Measurements from ENCODE around the gene GLG1. TPM values are rescaled to one million over a fixed set of nuclear protein-coding genes. Genes with fewer than 3 reads are reported as not detected.

The GLG1 gene
- polyA plus RNA-seq, 2 of the 4 experiments (the other 2 are of a cell fraction), result 51.9 to 90.6 TPM

DNA sequence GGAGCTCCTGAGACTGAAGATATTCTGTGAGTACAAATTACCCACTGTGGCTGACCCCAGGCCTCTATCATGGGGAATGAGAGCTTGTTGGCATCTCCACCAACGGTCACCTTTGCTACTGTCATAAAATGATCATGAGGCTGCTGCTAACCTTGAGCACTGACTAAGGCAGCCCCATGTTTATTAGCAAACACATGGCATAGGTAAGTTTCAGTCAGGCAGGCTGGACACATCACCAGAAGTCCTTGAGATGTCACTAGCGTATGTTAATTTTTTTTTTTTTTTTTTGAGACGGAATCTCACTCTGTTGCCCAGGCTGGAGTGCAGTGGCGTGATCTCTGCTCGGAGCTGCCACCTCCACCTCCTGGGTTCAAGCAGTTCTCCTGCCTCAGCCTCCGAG, 1.5 kb upstream of the GLG1 start:
- 97% methylated on average over 6 of the region's 6 CpGs for WGBS (ENCODE audit: missing lambda C conversion rate)
- TF ChIP-seq CBX2 (IDR thresholded peaks at IDR 0.05; ENCODE audit: borderline replicate concordance, low read depth) (no peak), CHD2 (IDR thresholded peaks at IDR 0.05; ENCODE audit: low read length, partially characterized antibody) (no peak), RAD21 (conservative IDR thresholded peaks at IDR 0.05 in 1 of 2, IDR thresholded peaks at IDR 0.05 in 1 of 2) (no peak), NR3C1 (IDR thresholded peaks at IDR 0.05) (no peak), MAFK (IDR thresholded peaks at IDR 0.05; ENCODE audit: partially characterized antibody) (no peak), BHLHE40 (IDR thresholded peaks at IDR 0.05; ENCODE audit: low read depth, low read length) (no peak), BCL3 (IDR thresholded peaks at IDR 0.05) (no peak), HEYL (CRISPR knock-in tag; IDR thresholded peaks at IDR 0.05) (no peak), FOXS1 (CRISPR knock-in tag; IDR thresholded peaks at IDR 0.05) (no peak), GATA3 (IDR thresholded peaks at IDR 0.05; ENCODE audit: borderline replicate concordance) (no peak)
- FAIRE-seq (no peak), ATAC-seq (no peak), DNase-seq (ENCODE audit: low read depth in 1 of 2, low spot score in 1 of 2) (no peak)
- POLR2A ChIA-PET, result interaction anchor here (0.5 kb wide), 1 partner anchor 61 kb away, joined by 4 read pairs; no protein-coding TSS in a partner anchor
- Histone ChIP-seq H3K4me2 (no peak overlapping the region), H3K4me1 (peaks cover 26% of the 10 kb centered on the region), H3K4me3 (no peak overlapping the region), H3K27ac (no peak overlapping the region), H3K9me3 (no peaks in the 10 kb centered on the region)
- CTCF ChIA-PET, result interaction anchor here (1.4 to 1.9 kb wide), 3 partner anchors 8 to 15 kb away, joined by 4 to 11 read pairs (median 7); no protein-coding TSS in a partner anchor

DNA sequence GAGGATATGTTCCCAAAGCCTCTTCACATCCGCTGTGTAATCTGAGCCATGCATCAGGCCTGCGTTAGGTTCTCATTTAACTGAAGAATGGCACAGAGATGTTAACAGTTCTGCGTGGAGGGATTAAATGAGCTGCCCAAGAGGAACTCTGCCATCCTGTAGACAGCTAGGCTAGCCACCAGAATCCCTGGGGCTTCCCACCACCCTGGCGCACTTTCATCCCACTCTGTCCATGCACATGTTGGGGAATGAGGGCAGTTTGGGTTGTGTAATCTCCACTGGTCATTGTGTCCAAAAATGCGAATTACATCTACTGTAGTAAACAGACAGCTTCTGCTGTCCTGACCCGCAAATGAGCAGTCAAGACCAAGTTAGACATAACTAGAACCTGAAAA, 1.0 kb upstream of the GLG1 start:
- H3K4me2 ChIP-seq, result peak overlapping the region; percentile 97; the same call in 2 of the 3 replicates
- H3K27ac ChIP-seq, result peak overlapping the region in 1 of 2 experiments; percentile 96; a peak in 3 of 6 replicates
- H3K4me3 ChIP-seq, result no peak overlapping the region
- FAIRE-seq (no peak), DNase-seq (ENCODE audit: low read depth in 1 of 2, low spot score in 1 of 2) (no peak), ATAC-seq (no peak)
- ChIA-PET POLR2A (no interaction called here), CTCF (interaction anchor here (1.4 to 1.9 kb wide), 3 partner anchors 9 to 16 kb away, joined by 4 to 11 read pairs (median 7); no protein-coding TSS in a partner anchor)
- TF ChIP-seq RCOR1 (IDR thresholded peaks at IDR 0.05; ENCODE audit: low read depth, low read length), result no peak
- TF ChIP-seq HOXA7 (CRISPR knock-in tag; IDR thresholded peaks at IDR 0.05), result no peak
- no peak for TF ChIP-seq FOSL2 (IDR thresholded peaks at IDR 0.05)
- TF ChIP-seq FOSL2 (CRISPR knock-in tag; IDR thresholded peaks at IDR 0.05), result no peak
- WGBS (ENCODE audit: missing lambda C conversion rate), result 94% methylated on average over 6 of the region's 6 CpGs
- H3K4me1 ChIP-seq, result peaks cover 26% of the 10 kb centered on the region
- H3K9me3 ChIP-seq, result no peaks in the 10 kb centered on the region

- Histone ChIP-seq H3K27ac (peak overlapping the region; percentile 92 to 96), H3K4me3 (peak overlapping the region; percentile 89), H3K4me1 (peaks cover 28% of the 10 kb centered on the region), H3K4me2 (peak overlapping the region; percentile 97), H3K9me3 (no peaks in the 10 kb centered on the region)
- DNase-seq (ENCODE audit: low read depth in 1 of 2, low spot score in 1 of 2) (no peak), ATAC-seq (peak; percentile 5 to 49), FAIRE-seq (no peak)
- TF ChIP-seq NR3C1 (IDR thresholded peaks at IDR 0.05) (no peak), TFCP2L1 (CRISPR knock-in tag; IDR thresholded peaks at IDR 0.05) (no peak), CEBPB (IDR thresholded peaks at IDR 0.05) (peak in 1 of 2 experiments; percentile 45; a peak in 1 of 4 replicates), FOXS1 (CRISPR knock-in tag; IDR thresholded peaks at IDR 0.05) (no peak), ZNF302 (CRISPR knock-in tag; IDR thresholded peaks at IDR 0.05) (no peak)
- 30% methylated on average over 14 of the region's 14 CpGs for WGBS (ENCODE audit: missing lambda C conversion rate)
- POLR2A ChIA-PET, result interaction anchor here (0.5 to 1.4 kb wide), 19 partner anchors 9 to 153 kb away, joined by 3 to 11 read pairs (median 4); partner anchors contain the start of genes MLKL and RFWD3
- CTCF ChIA-PET, result interaction anchor here (1.4 to 1.9 kb wide), 3 partner anchors 9 to 16 kb away, joined by 4 to 11 read pairs (median 7); no protein-coding TSS in a partner anchor
Measured at GRCh38 chr16:74607310-74607961, 522 bp upstream of the GLG1 start.

- ChIA-PET POLR2A (interaction anchor here (1.0 to 1.4 kb wide), 7 partner anchors 11 to 151 kb away, joined by 3 to 11 read pairs (median 4); no protein-coding TSS in a partner anchor), CTCF (interaction anchor here (0.7 to 2.0 kb wide), 4 partner anchors 11 to 296 kb away, joined by 3 to 5 read pairs (median 4); no protein-coding TSS in a partner anchor)
- FAIRE-seq (no peak), ATAC-seq (no peak), DNase-seq (ENCODE audit: low read depth in 1 of 2, low spot score in 1 of 2) (no peak)
- no peaks in the 10 kb centered on the region for H3K9me3 ChIP-seq
- peak overlapping the region; percentile 97 for H3K4me2 ChIP-seq
- H3K4me3 ChIP-seq, result peak overlapping the region; percentile 89
- H3K27ac ChIP-seq, result peak overlapping the region; percentile 92 to 96
- H3K4me1 ChIP-seq, result peaks cover 42% of the 10 kb centered on the region
- WGBS (ENCODE audit: missing lambda C conversion rate), result 12% methylated on average over 17 of the region's 17 CpGs
- no peak for TF ChIP-seq JUNB (IDR thresholded peaks at IDR 0.05)
- TF ChIP-seq REST (IDR thresholded peaks at IDR 0.05), result no peak
- no peak for TF ChIP-seq HOXB13 (CRISPR knock-in tag; IDR thresholded peaks at IDR 0.05; ENCODE audit: low read depth)
- no peak for TF ChIP-seq EHMT2 (IDR thresholded peaks at IDR 0.05; ENCODE audit: low read depth)
- no peak for TF ChIP-seq HOXB5 (CRISPR knock-in tag; IDR thresholded peaks at IDR 0.05)
- no peak for TF ChIP-seq RCOR1 (IDR thresholded peaks at IDR 0.05; ENCODE audit: low read depth, low read length)
- no peak for TF ChIP-seq ZSCAN20 (CRISPR knock-in tag; IDR thresholded peaks at IDR 0.05)
- no peak for TF ChIP-seq KDM5A (IDR thresholded peaks at IDR 0.05)
- no peak for TF ChIP-seq MAFK (IDR thresholded peaks at IDR 0.05; ENCODE audit: partially characterized antibody)
Measured at GRCh38 chr16:74605746-74606520, 981 bp downstream of the GLG1 start.

All from A549 (cell line).